CD4-positive, CD25-positive, alpha-beta regulatory T cell (primary cell): ENCODE measurements around the gene C15orf39. TPM values are rescaled to one million over a fixed set of nuclear protein-coding genes. Genes with fewer than 3 reads are reported as not detected.
A peak's percentile ranks its signal among the peaks of the same experiment; 100 is the strongest.

Experiments used
- ATAC-seq, 2 donors: fragments of 150-1000 bp; cut with Tn5 transposase; one replicate each; pipeline ENCODE4 v1.10.0; 2021; ENCODE audit warnings: low read depth in 2 of 2, moderate number of reproducible peaks in 2 of 2, moderate library complexity in 1 of 2
- DNase-seq, 3 donors: peaks; one replicate each; pipeline versions ENCODE4 v3.0.0 to v3.0.0-alpha.2; 2012 to 2022; ENCODE audit warnings: mixed read lengths in 1 of 3
- H3K27ac ChIP-seq: one replicate; pipeline ENCODE4 v1.7.0; 2013; ENCODE audit warnings: mild to moderate bottlenecking, low read length; ENCODE audit not compliant: insufficient read depth, poor library complexity, severe bottlenecking
- H3K27me3 ChIP-seq: one replicate; pipeline ENCODE4 v1.7.0; 2013; ENCODE audit warnings: low read length; ENCODE audit not compliant: control insufficient read depth, insufficient read depth
- H3K36me3 ChIP-seq: one replicate; pipeline ENCODE4 v1.7.0; 2013; ENCODE audit warnings: mild to moderate bottlenecking, low read length, moderate library complexity; ENCODE audit not compliant: control insufficient read depth, insufficient read depth
- H3K4me1 ChIP-seq: 2 replicates; pipeline ENCODE4 v1.7.0; 2013; ENCODE audit warnings: mild to moderate bottlenecking, low read length; ENCODE audit not compliant: insufficient read depth, control insufficient read depth, poor library complexity, severe bottlenecking
- H3K4me3 ChIP-seq: one replicate; pipeline ENCODE4 v1.7.0; 2013; ENCODE audit warnings: low read depth, mild to moderate bottlenecking, low read length, moderate library complexity
- H3K9me3 ChIP-seq, 2 experiments: 1 replicate in 1 of 2; 2 replicates in 1 of 2; pipeline ENCODE4 v1.7.0; 2013; ENCODE audit warnings: low read length in 2 of 2, mild to moderate bottlenecking in 1 of 2, moderate library complexity in 1 of 2; ENCODE audit not compliant: control insufficient read depth in 2 of 2
- H3K27ac Mint-ChIP-seq, 3 donors: one replicate each; pipeline ENCODE4 v1.8.0; 2020 to 2022; ENCODE audit warnings: mild to moderate bottlenecking in 3 of 3, mixed read lengths in 3 of 3, moderate library complexity in 2 of 3
- H3K27me3 Mint-ChIP-seq: one replicate; pipeline ENCODE4 v1.8.0; 2022; ENCODE audit warnings: mild to moderate bottlenecking, mixed read lengths
- H3K36me3 Mint-ChIP-seq: one replicate; pipeline ENCODE4 v1.8.0; 2020; ENCODE audit warnings: mixed read lengths
- H3K4me1 Mint-ChIP-seq, 4 donors: one replicate each; pipeline ENCODE4 v1.8.0; 2020 to 2022; ENCODE audit warnings: mixed read lengths in 4 of 4, mild to moderate bottlenecking in 1 of 4
- H3K4me3 Mint-ChIP-seq, 4 donors: one replicate each; pipeline ENCODE4 v1.8.0; 2020 to 2022; ENCODE audit warnings: mild to moderate bottlenecking in 4 of 4, mixed read lengths in 4 of 4, moderate library complexity in 3 of 4
- H3K9me3 Mint-ChIP-seq, 7 donors: one replicate each; pipeline ENCODE4 v1.8.0; 2020 to 2022; ENCODE audit warnings: mixed read lengths in 7 of 7, mild to moderate bottlenecking in 3 of 7, moderate library complexity in 2 of 7
- polyA plus RNA-seq, 4 donors: library from polyadenylated mRNA; unstranded; fragments of 300-500 nt; fragmentation: Illumina TruSeq; gene quantifications; one replicate each; pipeline ENCODE4 v1.2.3, GENCODE V29; 2021
- total RNA-seq: library from RNA; stranded (reverse); gene quantifications from one replicate; pipeline ENCODE4 v1.2.3, GENCODE V29; 2022

The C15orf39 gene
- 19.5 TPM for total RNA-seq
- 1 to 10 TPM; 1.2 to 2.3 (median 1.8) TPM for polyA plus RNA-seq

GRCh38 chr15:75201616-75202250 lies at the start of gene C15orf39:
C15orf39 (plus strand) TSS chr15:75201882; CDS start chr15:75206049, 4,167 bp downstream.
- H3K36me3 Mint-ChIP-seq, result no peaks in the 10 kb centered on the region
- peak within 1 kb of the TSS; percentile 84 to 93 (median 93) for H3K27ac Mint-ChIP-seq
- peaks cover 10 to 49% (median 33%) of the 10 kb centered on the region in 4 donors for H3K4me1 Mint-ChIP-seq
- H3K9me3 Mint-ChIP-seq, result peaks cover 0 to 1% (median 0%) of the 10 kb centered on the region in 7 donors
- no peaks in the 10 kb centered on the region for H3K36me3 ChIP-seq
- DNase-seq, result peak; percentile 70 to 84 (median 81)
- H3K27ac ChIP-seq, result peak within 1 kb of the TSS; percentile 91
- no peaks in the 10 kb centered on the region for H3K9me3 ChIP-seq
- H3K4me3 Mint-ChIP-seq, result peak within 1 kb of the TSS; percentile 95 to 98 (median 96)
- peaks cover 5% of the 10 kb centered on the region for H3K27me3 Mint-ChIP-seq
- H3K4me3 ChIP-seq, result peak within 1 kb of the TSS; percentile 89
- peak; percentile 59 to 61 for ATAC-seq
- H3K4me1 ChIP-seq, result peaks cover 42% of the 10 kb centered on the region
- H3K27me3 ChIP-seq, result no peaks in the 10 kb centered on the region

DNA sequence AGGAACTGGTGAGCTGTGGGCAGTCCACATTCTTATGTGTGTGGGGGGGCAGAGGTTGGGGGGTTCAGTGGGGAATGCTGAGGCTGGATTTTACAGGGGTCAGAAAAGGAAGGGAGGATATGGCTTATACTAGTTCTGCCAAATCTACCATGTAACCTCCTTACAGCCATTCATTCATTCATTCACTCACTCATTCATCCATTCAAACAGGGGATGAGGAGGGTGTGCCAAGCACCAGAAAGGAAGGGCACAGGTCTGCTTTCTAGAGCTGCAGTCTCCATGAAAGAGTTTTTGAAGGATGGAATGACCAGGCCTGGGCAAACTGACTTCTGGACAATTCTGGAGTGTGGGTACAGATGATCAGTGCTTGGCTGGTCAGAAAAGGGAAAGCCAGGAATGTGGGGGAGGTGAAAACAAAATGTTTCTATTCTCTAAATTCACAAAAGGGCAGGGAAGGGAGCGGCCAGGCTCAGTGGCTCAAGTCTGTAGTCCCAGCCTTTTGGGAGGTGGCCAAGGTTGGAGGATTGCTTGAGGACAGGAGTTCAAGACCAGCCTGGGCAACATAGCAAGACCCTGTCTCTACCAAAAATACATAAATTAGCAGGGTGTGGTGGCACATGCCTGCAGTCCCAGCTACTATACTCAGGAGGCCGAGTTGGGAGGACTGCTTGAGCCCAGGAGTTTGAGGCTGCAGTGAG lies 49.2 kb upstream of the C15orf39 start:
- Mint-ChIP-seq H3K27me3 (peaks cover 5% of the 10 kb centered on the region), H3K36me3 (no peaks in the 10 kb centered on the region), H3K9me3 (peaks cover 0 to 8% (median 0%) of the 10 kb centered on the region in 7 donors), H3K4me1 (peaks cover 0 to 3% (median 0%) of the 10 kb centered on the region in 4 donors), H3K27ac (no peak overlapping the region), H3K4me3 (no peak overlapping the region)
- H3K4me1 ChIP-seq, result no peaks in the 10 kb centered on the region
- H3K4me3 ChIP-seq, result no peak overlapping the region
- ATAC-seq (no peak), DNase-seq (no peak)
- H3K36me3 ChIP-seq, result no peaks in the 10 kb centered on the region
- H3K27me3 ChIP-seq, result no peaks in the 10 kb centered on the region
- no peaks in the 10 kb centered on the region for H3K9me3 ChIP-seq
- no peak overlapping the region for H3K27ac ChIP-seq

- Histone ChIP-seq H3K4me1 (no peaks in the 10 kb centered on the region), H3K9me3 (no peaks in the 10 kb centered on the region), H3K27me3 (no peaks in the 10 kb centered on the region), H3K4me3 (no peak overlapping the region), H3K36me3 (no peaks in the 10 kb centered on the region), H3K27ac (no peak overlapping the region)
- H3K27me3 Mint-ChIP-seq, result peaks cover 5% of the 10 kb centered on the region
- H3K4me3 Mint-ChIP-seq, result no peak overlapping the region
- ATAC-seq (peak in 1 of 2 donors; percentile 39), DNase-seq (peak in 2 of 3 donors; percentile 11 to 43)
- no peak overlapping the region for H3K27ac Mint-ChIP-seq
- peaks cover 0 to 5% (median 0%) of the 10 kb centered on the region in 7 donors for H3K9me3 Mint-ChIP-seq
- H3K4me1 Mint-ChIP-seq, result peaks cover 0 to 3% (median 0%) of the 10 kb centered on the region in 4 donors
- H3K36me3 Mint-ChIP-seq, result no peaks in the 10 kb centered on the region
Measured at GRCh38 chr15:75153087-75153486, 48.6 kb upstream of the C15orf39 start.

DNA sequence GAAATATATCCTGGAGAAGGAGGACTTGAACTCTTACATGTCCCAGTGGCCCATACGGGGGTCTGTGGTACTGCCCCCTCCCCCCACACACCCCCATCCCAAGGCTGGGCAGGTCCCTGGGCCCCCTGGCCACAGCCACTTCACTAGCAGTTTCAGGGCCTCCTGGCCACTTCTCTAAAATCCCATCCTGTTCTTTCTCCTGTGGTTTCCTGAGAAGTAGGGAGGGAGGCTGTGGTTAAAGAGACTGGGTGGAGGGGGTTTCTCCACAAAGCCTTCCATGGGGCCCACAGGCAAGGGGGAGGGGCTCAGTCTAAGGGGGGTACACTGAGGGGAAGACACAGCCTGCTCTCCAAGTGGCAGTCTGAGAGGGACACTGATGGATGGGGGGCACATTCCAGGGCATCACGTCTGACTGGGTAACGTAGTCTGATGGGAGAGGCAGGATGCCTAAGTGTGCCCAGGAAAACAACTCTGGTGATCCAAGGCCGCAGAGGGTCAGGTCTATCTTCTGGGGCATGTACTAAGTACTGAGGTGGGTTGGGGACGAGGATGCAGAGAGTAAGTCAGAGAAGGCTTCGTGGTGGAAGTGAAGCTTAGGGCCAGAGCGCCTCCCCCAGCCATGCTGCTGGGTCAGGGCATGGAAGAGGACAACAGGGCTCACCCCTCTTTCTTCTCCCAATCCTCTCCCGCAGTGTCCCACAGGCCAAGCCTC lies 48.0 kb upstream of the C15orf39 start:
- DNase-seq (no peak), ATAC-seq (no peak)
- Histone ChIP-seq H3K4me3 (no peak overlapping the region), H3K27me3 (no peaks in the 10 kb centered on the region), H3K4me1 (no peaks in the 10 kb centered on the region), H3K27ac (no peak overlapping the region), H3K9me3 (no peaks in the 10 kb centered on the region), H3K36me3 (no peaks in the 10 kb centered on the region)
- peak overlapping the region in 1 of 3 donors; percentile 72 for H3K27ac Mint-ChIP-seq
- peaks cover 0 to 3% (median 0%) of the 10 kb centered on the region in 7 donors for H3K9me3 Mint-ChIP-seq
- H3K4me1 Mint-ChIP-seq, result peaks cover 0 to 3% (median 0%) of the 10 kb centered on the region in 4 donors
- peaks cover 5% of the 10 kb centered on the region for H3K27me3 Mint-ChIP-seq
- no peak overlapping the region for H3K4me3 Mint-ChIP-seq
- H3K36me3 Mint-ChIP-seq, result no peaks in the 10 kb centered on the region

DNA sequence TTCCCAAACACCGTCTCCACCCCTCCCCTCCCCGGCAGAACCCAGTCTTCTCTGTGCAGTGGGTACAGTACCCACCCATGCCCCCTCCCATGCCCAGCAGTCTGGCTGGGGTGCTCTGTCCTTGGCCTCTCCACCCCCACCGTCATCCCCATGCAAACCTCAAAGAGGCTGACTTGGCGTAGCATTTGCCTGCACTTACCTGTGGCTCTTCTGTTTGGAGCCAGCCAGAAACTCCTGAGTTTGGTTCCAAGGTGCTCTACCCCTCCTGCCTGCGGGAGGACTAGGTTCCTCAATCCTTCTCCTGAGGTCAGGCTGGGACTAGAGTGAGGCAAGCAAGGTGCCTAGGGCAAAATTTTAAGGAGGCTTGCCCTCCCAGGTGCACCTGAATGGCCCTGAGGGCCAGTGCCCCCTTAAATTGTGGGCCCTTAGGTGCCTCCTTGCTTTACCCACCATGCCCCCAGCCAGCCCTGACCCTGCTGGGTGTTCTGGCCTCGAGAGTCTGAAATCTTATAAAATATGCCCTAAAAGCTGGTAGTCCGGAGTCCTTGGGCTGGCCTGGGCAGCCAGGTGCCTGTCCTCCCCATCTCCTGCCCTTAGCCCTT lies 47.1 kb upstream of the C15orf39 start:
- Histone ChIP-seq H3K27me3 (no peaks in the 10 kb centered on the region), H3K36me3 (no peaks in the 10 kb centered on the region), H3K4me1 (no peaks in the 10 kb centered on the region), H3K9me3 (no peaks in the 10 kb centered on the region), H3K27ac (no peak overlapping the region), H3K4me3 (no peak overlapping the region)
- peaks cover 0 to 3% (median 0%) of the 10 kb centered on the region in 4 donors for H3K4me1 Mint-ChIP-seq
- no peak for ATAC-seq
- no peaks in the 10 kb centered on the region for H3K36me3 Mint-ChIP-seq
- H3K4me3 Mint-ChIP-seq, result no peak overlapping the region
- no peak for DNase-seq
- peaks cover 8% of the 10 kb centered on the region for H3K27me3 Mint-ChIP-seq
- no peak overlapping the region for H3K27ac Mint-ChIP-seq
- H3K9me3 Mint-ChIP-seq, result peaks cover 0 to 3% (median 0%) of the 10 kb centered on the region in 7 donors

- H3K36me3 ChIP-seq, result no peaks in the 10 kb centered on the region
- H3K27ac ChIP-seq, result no peak overlapping the region
- peaks cover 0 to 3% (median 0%) of the 10 kb centered on the region in 4 donors for H3K4me1 Mint-ChIP-seq
- ATAC-seq, result no peak
- no peaks in the 10 kb centered on the region for H3K4me1 ChIP-seq
- no peak overlapping the region for H3K27ac Mint-ChIP-seq
- no peak overlapping the region for H3K4me3 ChIP-seq
- DNase-seq, result no peak
- H3K4me3 Mint-ChIP-seq, result no peak overlapping the region
- no peaks in the 10 kb centered on the region for H3K36me3 Mint-ChIP-seq
- H3K9me3 Mint-ChIP-seq, result peaks cover 0 to 3% (median 0%) of the 10 kb centered on the region in 7 donors
- no peaks in the 10 kb centered on the region for H3K27me3 ChIP-seq
- H3K27me3 Mint-ChIP-seq, result peaks cover 13% of the 10 kb centered on the region
- no peaks in the 10 kb centered on the region for H3K9me3 ChIP-seq
Measured at GRCh38 chr15:75156326-75157215, 45.1 kb upstream of the C15orf39 start.

DNA sequence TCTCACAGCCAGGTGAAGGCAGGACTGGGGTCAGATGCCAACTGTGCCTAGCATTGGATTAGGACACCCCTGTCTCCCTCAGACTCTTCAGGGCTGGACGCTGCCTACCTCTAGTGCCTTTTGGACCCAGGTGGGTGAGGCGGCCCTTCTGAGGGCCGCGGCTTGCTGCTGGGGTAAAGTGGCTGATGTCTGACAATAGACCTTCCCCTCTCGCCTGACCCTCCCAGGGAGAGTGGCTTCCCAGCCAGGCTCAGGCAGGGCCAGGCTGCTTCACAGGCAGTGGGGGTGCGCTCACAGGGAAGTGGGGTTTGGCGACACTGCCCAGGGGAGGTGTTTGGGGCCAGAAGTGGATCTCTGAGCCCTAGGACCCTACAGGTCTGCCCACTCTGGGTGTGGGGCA lies 43.3 kb upstream of the C15orf39 start:
- ATAC-seq, result no peak
- H3K27me3 ChIP-seq, result no peaks in the 10 kb centered on the region
- no peaks in the 10 kb centered on the region for H3K4me1 ChIP-seq
- H3K27ac ChIP-seq, result no peak overlapping the region
- Mint-ChIP-seq H3K36me3 (no peaks in the 10 kb centered on the region), H3K27ac (no peak overlapping the region), H3K27me3 (peaks cover 17% of the 10 kb centered on the region), H3K4me3 (no peak overlapping the region), H3K9me3 (no peaks in the 10 kb centered on the region), H3K4me1 (peaks cover 0 to 3% (median 0%) of the 10 kb centered on the region in 4 donors)
- no peaks in the 10 kb centered on the region for H3K36me3 ChIP-seq
- no peak overlapping the region for H3K4me3 ChIP-seq
- no peak for DNase-seq
- H3K9me3 ChIP-seq, result no peaks in the 10 kb centered on the region
